ENCODE data around the gene NDUFA3.
"Not testable (repeated sequence)": the region's sequence is repeated elsewhere in the genome, so short reads cannot be mapped to it uniquely, and the experiment has no call there.

The NDUFA3 gene

DNA sequence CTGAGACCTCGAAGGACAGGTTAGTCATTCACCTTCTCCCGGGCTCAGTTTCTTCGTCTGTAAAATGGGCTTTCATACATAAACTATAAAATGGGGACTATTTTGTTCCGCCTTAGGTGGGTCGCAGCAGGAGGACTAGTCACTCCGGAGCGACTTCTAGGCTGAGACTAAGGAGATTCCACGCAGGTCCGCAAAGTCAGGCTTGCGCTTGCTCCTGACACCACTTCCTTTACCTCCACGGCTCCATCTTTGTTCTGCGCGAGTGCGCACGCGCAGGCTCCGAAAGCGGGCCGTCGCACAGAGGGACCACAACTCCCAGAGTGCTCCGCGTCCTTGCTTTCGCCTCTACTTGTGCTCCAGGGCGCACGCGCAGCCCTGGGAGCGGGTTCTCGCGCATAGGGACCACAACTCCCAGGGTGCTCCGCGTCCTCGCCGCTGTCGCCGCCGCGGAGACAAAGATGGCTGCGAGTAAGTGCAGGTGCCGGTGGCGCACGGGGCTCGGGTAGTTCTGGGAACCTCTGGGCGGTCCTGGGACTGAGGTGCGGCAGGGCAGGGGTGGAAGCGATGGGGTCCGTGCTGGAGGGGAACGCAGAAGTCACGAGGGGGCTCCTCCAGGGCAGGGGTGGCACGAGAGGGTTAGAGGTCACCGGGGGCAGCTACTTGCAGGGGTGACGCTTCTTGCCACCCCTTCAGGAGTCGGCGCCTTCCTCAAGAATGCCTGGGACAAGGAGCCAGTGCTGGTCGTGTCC lies at the start of gene NDUFA3:
TSS of gene NDUFA3 (plus strand) at position 435 of the 749 bp plus-strand sequence. CDS start at position 459, 24 bp downstream.
- DNase-seq, result peak; percentile 86

DNA sequence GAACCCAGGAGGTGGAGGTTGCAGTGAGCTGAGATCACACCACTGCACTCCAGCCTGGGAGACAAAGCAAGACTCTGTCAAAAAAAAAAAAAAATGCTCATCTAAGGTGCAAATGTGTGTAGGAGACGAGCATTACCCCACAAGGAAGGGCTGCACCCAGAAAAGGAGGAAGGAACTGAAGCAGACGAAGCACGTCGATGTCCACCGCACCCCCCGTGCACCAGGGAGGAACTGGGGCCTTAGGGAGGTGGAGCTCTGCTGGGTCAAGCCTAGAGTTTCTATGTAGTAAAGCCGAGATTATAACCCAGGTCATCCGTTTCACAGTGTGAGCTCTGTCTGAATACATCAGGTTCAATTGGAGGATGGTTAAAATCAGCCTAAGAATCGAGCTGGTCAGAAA lies 40.0 kb upstream of the NDUFA3 start:
- no peak for DNase-seq

DNA sequence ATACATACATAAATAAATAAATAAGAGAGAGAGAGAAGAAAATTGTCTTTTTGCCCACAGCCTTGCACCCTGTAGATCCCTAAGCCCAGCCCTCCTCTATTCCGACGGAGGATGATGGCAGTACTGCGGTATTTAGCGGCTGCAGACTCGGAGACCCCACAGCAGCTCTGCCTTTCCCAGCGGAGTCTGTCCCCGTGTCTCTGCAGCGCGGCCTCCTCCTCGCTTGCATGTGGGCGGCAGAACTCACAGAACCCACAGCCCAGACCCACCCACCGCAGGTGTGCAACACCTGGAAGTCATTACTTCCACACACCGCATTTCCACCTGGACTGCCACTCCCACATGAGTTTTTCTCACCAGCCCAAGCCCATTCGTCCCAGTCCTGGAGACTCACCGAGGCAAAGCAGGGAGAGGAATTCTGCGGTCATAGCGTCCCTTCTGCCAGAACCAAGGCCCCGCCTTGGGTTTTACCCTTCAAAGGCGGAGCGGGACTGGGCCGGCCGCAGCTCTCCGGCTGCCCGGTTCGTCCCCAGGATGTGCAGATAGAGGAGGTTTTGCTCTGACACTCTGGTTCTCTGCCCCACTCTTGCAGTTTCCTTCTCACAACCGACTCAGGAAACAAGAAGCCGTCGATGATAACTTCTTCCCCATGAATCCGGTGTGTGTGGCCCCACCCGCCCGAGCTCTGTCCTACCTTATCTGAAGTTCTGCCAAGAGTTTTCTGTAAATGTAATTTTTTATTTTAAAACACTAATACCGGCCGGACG lies 39.1 kb upstream of the NDUFA3 start, which contains the start of gene VSTM1:
TSS of gene VSTM1 (minus strand) at position 548 of the 767 bp plus-strand sequence. CDS start at position 428, 120 bp downstream.
- DNase-seq, result no peak

DNA sequence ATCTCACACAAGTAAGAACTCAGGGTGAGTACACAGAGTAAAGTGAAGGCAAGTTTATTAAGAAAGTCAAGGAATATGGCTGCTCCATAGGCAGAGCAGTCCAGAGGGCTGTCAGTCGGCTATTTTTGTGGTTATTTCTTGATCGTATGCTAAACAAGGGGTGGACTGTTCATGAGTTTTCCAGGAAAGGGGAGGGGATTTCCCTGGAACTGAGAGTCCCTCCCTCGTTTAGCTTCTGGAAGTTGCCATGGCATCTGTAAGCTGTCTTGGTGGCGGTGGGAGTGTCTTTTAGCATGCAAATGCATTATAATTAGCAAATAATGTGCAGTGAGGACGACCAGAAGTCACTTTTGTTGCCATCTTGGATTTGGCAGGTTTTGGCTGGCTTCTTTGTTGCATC lies 33.2 kb upstream of the NDUFA3 start:
- no peak for DNase-seq

DNA sequence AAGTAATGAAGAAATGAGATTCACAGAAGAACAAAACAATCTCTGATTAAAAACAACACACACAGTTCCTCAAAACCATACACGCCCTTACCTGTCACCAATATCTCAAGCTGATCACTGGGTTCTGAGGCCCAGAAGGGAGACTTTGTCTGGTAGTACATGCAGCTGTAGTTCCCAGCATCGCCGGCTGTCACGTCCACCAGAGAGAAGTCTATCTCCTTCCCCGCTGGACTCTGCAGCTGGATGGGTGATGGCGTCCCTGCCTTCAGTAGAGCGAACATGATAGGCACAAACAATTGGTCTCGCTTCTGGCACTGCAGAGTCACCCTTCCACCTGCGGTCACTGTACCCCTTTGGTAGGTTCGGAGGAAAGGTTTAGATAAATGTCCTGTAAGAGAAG lies 28.8 kb upstream of the NDUFA3 start:
- no peak for DNase-seq

DNA sequence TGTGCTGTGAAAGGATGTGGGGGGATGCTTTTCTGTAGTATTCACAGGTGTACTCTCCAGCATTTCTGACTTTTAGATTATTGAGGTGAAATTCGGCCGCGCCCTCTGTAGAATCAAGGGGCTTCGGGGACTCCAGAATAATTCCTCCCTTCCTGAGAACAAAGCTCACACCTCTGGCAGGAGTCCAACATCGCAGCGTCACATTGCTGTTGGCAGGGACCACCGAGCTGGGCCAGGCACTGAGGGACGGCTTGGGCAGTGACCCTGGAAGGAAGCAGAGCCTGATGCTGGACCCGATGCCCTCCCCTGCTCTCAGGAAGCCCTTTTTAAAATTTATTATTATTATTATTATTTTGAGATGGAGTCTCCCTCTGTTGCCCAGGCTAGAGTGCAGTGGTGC lies 27.8 kb upstream of the NDUFA3 start:
- DNase-seq, result no peak

DNA sequence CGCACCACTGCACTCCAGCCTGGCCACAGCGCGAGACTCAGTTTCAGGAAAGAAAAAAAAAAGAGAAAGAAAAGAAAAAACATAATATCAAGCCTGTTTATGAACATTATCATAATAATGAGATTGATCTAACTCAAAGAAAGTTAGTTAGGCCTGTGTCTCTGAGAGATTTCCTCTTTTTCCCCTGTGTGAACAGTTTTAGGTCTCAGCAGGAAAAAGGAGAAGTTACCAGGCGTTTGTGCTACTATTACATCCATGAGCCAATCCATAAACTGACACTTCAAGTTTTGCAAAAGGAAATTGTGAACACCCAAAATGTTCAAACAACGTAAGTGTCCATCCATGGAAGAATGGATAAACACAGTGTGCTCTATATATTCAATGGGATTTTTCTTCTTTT lies 25.3 kb upstream of the NDUFA3 start:
- no peak for DNase-seq

DNA sequence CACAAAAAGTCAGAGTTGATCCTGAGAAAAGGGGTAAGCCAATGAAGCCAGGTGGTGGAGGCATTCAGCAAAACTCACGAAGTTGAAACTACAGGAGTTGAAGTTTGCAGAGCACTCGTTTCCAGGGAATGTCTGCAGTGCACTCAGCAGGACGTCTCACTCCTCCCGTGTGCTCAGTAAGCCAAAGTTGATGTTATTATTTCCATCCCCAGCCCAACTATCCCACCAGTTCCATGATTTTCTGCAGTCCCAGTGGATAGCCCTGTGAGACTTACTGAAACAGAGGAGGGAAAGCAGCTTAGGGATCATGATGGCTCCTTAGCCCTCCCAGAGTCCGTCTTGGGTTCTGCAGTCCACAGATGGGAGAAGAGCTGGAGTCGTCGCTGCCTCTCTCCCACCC lies 21.6 kb upstream of the NDUFA3 start, which contains the start of gene TARM1:
TSS of gene TARM1 (minus strand) at position 334 of the 400 bp plus-strand sequence. CDS start at position 309, 25 bp downstream.
- DNase-seq, result no peak

DNA sequence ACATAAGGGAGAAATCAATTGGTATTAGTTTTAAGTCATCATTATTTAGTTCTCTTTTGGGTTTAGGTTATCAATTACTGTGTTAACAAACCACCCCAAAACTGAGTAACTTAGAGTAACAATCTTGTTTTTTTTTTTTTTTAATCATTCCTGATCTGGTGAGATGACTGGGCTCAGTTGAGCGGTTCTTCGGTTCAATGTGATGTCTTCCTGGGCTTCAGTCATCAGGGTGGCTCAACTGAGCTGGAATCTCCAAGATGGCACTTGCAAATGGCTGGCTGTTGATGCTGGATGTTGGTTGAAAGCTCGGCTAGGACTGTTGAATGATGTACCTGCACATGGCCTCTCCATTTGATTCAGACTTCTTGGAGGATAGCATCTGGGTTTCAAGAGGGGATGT lies 18.2 kb upstream of the NDUFA3 start:
- DNase-seq, result no peak

DNA sequence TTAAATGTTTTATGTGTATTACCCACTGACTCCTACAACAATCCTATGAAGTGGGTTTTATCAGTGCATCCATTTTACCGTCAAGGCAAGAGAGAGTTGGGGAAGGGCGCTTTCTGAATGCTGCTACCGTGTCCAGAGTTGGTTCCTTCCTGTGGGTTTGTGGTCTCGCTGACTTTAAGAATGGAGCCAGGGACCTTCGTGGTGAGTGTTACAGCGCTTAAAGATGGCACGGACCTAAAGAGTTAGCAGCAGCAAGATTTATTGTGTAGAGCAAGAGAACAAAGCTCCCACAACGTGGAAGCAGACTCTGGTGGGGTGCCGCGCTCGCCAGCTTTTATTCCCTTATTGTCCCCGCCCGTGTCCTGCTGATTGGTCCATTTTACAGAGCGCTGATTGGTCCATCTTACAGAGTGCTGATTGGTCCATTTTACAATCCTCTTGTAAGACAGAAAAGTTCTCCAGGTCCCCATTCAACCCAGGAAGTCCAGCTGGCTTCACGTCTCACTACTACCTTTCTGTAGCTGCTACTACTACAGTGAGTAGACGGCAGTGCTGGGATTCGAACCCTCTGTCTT lies 8.1 kb upstream of the NDUFA3 start:
- DNase-seq, result no peak

DNA sequence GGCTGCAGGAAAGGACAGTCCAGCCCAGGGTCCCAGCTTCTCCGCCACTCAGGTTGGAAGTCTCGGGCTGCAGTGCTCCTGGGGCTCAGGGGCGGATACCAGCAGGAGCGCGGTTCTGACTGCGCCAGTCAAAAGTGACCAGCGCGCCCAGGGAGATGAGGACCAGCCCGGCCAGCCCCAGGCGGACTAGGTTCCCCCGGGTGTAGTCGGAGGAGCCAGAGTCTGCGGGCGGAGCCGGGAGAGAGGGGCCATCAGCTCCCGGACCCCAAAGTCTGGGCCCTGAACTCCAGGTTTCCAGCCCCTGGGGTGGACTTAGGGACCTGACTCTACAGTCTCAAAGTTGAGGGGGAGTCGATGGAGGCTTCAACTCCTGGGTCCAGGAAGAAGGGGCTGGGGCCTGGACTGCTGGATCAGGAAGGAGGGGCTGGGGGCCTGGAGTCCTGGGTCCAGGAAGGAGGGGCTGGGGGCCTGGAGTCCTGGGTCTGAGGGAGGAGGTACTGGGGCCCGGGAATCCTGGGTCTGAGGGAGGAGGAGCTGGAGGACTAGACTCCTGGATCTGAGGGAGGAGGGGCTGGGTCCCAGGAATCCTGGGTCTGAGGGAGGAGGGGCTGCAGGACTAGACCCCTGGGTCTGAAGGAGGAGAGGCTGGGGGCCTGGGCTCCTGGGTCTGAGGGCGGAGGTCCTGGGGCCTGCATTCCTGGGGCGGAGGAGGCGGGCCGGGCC lies 7.4 kb upstream of the NDUFA3 start:
- no peak for DNase-seq

DNA sequence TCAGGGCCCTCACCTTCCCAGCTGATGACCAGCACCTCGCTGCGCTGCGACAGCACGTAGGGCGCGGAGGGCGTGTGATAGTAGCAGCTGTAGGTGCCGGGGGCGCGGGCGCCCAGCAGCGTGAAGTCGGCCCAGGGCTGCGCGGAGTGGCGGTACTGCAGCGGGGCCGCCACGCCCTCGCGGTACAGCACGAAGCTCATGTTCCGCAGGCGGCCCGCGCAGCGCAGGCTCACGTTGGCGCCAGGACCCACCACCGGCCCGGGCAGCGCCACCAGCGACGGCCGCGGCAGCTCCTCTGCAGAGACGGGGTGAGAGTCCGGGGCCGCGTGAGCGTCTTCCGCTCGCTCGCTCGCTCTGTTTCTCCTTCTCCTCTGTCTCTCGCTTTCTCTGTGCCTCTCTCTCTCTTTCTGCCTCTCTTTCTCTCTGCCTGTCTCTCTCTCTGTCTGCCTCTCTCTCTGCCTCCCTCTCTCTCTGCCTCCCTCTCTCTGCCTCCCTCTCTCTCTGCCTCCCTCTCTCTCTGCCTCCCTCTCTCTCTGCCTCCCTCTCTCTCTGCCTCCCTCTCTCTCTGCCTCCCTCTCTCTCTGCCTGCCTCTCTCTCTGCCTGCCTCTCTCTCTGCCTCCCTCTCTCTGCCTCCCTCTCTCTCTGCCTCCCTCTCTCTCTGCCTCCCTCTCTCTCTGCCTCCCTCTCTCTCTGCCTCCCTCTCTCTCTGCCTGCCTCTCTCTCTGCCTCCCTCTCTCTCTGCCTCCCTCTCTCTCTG lies 6.6 kb upstream of the NDUFA3 start:
- not testable (repeated sequence) for DNase-seq

DNA sequence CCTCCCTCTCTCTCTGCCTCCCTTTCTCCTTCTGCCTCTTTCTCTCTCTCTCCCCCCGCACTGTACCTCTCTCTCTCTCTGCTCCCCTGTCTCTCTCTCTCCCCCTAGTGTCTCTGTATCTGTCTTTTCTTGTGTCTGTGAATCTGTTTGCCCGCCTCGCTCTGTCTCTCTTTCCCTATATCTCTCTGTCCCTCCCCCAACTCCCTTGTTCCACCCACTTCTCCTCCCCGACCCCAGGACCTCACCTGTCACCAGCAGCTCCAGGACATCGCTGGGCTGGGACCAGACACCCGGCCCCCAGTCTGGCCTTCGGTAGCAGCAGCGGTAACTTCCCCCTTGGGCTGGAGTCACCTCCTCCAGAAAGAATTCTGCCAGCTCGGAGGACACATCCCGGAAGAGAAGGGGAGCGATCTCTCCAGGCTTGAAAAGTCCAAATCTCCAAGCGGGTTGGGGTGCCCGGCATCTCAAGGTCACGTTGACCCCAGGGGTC lies 6.0 kb upstream of the NDUFA3 start:
- no peak for DNase-seq

DNA sequence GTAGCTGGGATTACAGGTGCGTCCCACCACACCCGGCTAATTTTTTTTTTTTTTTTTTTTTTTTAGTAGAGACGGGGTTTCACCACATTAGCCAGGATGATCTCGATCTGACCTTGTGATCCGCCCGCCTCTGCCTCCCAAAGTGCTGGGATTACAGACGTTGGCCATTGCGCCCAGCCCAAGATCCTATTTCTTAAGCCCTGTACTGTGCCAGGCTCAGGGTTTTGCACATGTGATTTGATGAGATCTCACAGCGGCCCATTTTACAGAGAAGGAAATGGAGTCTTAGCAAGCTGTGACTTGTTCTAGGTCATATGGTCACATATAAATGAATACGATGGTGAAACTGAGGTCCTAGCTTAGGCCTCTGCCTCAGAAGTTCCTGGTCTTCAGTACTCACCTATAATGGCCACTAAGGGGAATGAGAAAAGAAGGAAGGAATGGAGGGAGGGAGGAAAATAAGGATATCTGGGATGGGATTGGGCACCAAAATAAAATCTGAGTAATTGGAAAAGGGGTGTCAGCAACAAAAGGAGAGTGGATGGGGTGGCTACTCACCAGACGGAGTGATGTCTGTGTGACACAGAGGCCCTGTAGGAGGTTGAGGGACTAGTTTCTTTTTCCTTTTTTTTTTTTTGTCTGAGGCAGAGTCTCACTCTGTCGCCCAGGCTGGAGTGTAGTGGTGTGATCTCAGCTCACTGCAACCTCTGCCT lies 3.3 kb upstream of the NDUFA3 start:
- DNase-seq, result no peak

DNA sequence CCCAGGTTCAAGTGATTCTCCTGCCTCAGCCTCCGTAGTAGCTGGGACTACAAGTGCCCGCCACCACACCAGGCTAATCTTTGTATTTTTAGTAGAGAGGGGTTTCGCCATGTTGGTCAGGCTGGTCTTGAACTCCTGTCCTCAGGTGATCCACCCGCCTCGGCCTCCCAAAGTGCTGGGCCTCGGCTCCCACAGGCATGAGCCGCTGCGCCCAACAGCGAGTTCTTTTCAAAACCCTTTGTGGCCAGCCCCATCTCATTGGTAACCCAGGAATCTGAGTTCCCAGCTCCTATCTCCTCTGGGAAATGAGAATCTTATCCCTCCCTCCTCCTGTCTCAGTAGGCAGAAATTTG lies 2.8 kb upstream of the NDUFA3 start:
- DNase-seq, result not testable (repeated sequence)

DNA sequence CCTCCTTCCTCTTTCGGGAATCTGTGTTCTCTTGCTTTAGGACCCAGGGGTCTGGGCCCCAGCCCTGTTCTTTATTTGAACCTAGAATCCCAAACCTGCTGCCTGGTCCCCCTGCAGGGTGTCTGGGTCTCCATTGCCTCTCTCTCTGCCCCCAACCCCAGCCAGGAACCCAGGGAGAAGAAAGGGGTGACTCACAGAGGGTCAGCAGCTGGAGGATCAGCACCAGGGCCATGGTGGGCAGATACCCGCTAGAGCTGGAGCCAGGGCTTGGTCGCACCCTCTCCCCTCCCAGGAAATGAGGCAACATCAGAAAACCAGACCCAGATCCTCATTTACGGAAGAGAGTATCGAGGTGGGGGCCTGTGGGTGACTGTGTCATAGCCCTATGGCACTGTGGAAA lies 2.1 kb upstream of the NDUFA3 start, which contains the start of gene OSCAR:
TSS of gene OSCAR (minus strand) at position 243 of the 400 bp plus-strand sequence. CDS start at position 232, 11 bp downstream.
- no peak for DNase-seq

DNA sequence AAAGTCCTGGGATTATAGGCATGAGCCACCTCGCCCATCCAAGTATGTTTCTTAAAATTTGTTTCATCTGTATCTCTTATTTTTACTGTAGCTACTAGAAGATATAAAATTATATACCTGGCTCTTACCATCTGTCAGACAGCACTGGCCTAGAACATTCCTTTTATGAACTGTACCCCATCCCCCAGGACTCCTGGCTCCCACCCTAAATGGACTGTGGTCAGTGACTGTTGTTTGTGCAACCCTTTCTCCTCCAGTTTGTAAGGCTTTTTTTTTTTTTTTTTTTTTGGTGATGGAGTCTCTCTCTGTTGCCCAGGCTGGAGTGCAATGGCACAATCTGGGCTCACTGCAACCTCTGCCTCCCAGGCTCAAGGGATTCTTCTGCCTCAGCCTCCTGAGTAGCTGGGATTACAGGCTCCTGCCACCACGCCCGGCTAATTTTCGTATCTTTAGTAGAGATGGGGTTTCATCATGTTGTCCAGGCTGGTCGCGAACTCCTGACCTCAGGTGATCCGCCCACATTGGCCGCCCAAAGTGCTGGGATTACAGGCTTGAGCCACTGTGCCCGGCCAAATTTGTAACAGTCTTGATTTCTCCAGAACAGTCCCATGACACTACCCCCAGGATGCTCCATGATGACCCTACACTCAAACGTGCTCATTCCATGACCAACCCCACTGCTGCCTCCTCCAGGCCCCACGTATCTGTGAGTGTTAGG lies 2.5 kb downstream of the NDUFA3 start:
- DNase-seq, result no peak

DNA sequence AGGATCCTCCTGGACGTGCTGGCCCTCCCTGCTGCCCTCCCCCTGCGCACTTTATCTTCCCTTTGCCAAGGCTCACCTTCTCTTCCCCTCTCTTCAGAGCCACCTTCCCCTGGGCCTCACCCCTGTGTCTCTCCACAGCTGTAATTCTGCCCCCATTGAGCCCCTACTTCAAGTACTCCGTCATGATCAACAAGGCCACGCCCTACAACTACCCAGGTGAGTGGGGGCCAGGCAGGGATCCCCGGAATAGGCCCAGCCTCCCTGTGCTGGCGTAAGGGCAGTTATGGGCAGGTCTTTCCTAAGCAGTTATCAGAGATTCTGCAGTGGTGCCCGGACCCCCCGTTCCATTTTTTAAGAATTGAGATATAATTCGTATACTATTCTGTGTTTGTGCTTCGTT lies 3.1 kb downstream of the NDUFA3 start:
- no peak for DNase-seq

DNA sequence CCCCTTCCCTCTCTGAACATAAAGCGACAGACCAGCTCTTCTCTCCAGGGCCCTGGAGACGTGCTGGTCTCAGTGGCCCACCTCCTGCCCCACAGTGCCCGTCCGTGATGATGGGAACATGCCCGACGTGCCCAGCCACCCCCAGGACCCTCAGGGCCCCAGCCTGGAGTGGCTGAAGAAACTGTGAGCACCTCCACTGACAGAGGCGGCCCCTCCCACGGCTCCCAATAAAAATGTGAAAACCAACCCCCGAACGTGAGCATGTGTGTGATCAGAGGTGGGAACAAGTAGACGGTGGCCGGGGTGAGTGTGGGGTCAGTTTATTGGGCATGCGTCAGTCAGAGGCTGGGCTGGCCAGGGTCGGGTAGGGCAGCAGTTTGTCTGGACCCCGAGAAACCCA lies 4.1 kb downstream of the NDUFA3 start:
- DNase-seq, result no peak

DNA sequence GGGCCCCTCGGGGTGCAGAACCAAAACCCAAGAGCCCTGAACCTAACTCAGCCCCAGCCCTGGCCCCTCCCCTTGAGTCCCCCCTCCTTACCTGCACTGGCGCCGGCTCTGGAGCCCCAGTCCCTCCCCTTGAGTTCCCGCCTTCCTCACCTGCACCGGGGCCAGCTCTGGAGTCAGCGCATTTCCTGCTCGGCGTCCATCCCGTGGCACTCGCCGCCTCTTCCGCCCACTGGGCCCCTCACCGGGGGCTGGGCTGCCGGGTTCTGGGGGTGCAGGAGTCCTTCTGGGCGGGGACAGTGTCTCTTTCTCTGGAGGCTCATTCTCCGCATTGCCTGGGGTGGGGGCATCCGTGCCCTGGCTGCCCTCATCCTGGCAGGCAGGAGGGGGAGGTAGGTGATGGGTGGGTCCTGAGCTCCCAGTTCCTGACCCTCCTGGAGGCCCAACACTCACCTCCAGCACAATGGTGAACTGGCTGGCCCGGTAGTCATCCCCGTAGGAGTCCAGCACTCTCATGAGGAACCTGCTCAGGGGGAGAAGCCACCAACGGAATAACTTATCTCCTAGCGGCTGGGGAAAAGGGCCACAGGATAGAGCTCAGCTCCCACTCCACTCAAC lies 5.3 kb downstream of the NDUFA3 start:
- DNase-seq, result no peak

All from cortex of kidney (tissue), 1 donor.